Panc1 (cell line): Measurements from ENCODE around the gene ZNF354C.

ENCODE experiments used
- REST ChIP-seq, 2 experiments: IDR thresholded peaks; 2 replicates each; pipeline ENCODE4 v1.6.1; 2011 to 2012; ENCODE audit warnings: low read depth in 2 of 2, control low read depth in 1 of 2, low read length in 1 of 2, mild to moderate bottlenecking in 1 of 2, moderate library complexity in 1 of 2; ENCODE audit not compliant: insufficient read depth in 1 of 2
- TCF7L2 ChIP-seq: IDR thresholded peaks from 2 replicates; pipeline ENCODE4 v1.6.1; 2011; ENCODE audit warnings: mild to moderate bottlenecking, low read depth, low read length, inconsistent platforms
- TF ChIP-seq, protein P1 (sequence below): fragments of 450-650 bp; IDR thresholded peaks from 2 replicates; pipeline ENCODE4 v1.5.1; 2017; ENCODE audit warnings: mild to moderate bottlenecking

DNA sequence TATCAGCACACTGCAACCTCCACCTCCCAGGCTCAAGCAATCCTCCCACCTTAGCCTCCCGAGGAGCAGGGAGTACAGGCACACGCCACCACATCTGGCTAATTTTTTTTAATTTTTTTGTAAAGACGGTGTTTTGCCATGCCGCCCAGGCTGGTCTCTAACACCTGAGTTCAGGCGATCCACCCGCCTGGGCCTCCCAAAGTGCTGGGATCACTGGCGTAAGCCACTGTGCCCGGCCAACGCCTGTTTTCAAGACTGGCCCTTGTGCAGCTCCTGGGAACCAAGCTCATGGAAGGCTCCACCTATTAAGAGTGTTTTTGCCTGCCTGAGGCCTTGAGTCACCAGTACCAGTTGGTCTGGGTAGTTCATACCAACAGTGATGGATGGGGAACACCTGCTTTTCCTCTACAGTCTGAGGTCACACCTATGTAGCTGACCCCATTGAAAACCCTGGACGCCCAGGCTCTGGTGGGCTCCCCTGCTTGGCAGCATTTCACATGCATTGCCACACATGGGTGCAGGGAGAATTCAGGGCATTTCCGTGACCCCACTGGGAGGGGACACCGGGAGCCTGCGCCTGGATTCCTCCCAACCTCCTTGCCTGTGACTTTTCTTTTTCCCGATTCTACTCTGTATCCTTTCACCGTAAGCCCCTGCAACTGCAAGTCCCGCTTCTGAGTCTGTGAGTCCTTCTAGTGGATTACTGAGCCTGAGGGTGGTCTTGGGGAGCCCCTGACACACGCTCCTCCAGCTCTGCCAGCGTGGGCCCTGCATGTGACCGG is 63.5 kb downstream of the ZNF354C start:
- TF ChIP-seq, protein P1, sequence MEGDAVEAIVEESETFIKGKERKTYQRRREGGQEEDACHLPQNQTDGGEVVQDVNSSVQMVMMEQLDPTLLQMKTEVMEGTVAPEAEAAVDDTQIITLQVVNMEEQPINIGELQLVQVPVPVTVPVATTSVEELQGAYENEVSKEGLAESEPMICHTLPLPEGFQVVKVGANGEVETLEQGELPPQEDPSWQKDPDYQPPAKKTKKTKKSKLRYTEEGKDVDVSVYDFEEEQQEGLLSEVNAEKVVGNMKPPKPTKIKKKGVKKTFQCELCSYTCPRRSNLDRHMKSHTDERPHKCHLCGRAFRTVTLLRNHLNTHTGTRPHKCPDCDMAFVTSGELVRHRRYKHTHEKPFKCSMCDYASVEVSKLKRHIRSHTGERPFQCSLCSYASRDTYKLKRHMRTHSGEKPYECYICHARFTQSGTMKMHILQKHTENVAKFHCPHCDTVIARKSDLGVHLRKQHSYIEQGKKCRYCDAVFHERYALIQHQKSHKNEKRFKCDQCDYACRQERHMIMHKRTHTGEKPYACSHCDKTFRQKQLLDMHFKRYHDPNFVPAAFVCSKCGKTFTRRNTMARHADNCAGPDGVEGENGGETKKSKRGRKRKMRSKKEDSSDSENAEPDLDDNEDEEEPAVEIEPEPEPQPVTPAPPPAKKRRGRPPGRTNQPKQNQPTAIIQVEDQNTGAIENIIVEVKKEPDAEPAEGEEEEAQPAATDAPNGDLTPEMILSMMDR = no peak
- TF ChIP-seq TCF7L2 = no peak
- no peak for TF ChIP-seq REST (IDR thresholded peaks at IDR 0.05; ENCODE audit: insufficient read depth in 1 of 2, low read depth in 2 of 2, low read length in 1 of 2)
